Hepatocyte (in vitro differentiated cells): ENCODE measurements around the gene YIF1B. TPM values are rescaled to one million over a fixed set of nuclear protein-coding genes. Genes with fewer than 3 reads are reported as not detected.

Experiments used
- DNase-seq: peaks from one replicate; pipeline ENCODE4 v3.0.0-alpha.2; 2016; ENCODE audit warnings: low spot score
- H2AFZ ChIP-seq: fragments of 200-600 bp; sonication (generic); 2 replicates; pipeline ENCODE4 v1.6.0; 2016; ENCODE audit warnings: antibody characterized with exemption, mild to moderate bottlenecking
- H3K27ac ChIP-seq: fragments of 200-600 bp; sonication (generic); 2 replicates; pipeline ENCODE4 v1.5.1; 2016; ENCODE audit warnings: mild to moderate bottlenecking
- H3K27me3 ChIP-seq: fragments of 200-600 bp; sonication (generic); 2 replicates; pipeline ENCODE4 v1.6.1; 2016
- H3K36me3 ChIP-seq: fragments of 200-600 bp; sonication (generic); replicated peaks from 2 replicates; pipeline ENCODE4 v1.5.1; 2016; ENCODE audit warnings: low read depth; ENCODE audit not compliant: insufficient read depth
- H3K4me1 ChIP-seq: fragments of 200-600 bp; sonication (generic); 2 replicates; pipeline ENCODE4 v1.5.1; 2016; ENCODE audit warnings: mild to moderate bottlenecking, moderate library complexity; ENCODE audit not compliant: insufficient read depth
- H3K4me2 ChIP-seq: fragments of 200-600 bp; sonication (generic); 2 replicates; pipeline ENCODE4 v1.6.0; 2016
- H3K4me3 ChIP-seq: fragments of 200-600 bp; sonication (generic); 2 replicates; pipeline ENCODE4 v1.5.1; 2016; ENCODE audit warnings: mild to moderate bottlenecking
- H3K79me2 ChIP-seq: fragments of 200-600 bp; sonication (generic); 2 replicates; pipeline ENCODE4 v1.6.0; 2017; ENCODE audit warnings: mild to moderate bottlenecking
- H3K9me2 ChIP-seq: fragments of 200-600 bp; sonication (generic); replicated peaks from 2 replicates; pipeline ENCODE4 v1.6.0; 2017; ENCODE audit warnings: mild to moderate bottlenecking; ENCODE audit not compliant: insufficient read depth
- H3K9me3 ChIP-seq: fragments of 200-600 bp; sonication (generic); 2 replicates; pipeline ENCODE4 v1.5.1; 2016; ENCODE audit warnings: low read depth, mild to moderate bottlenecking
- H4K20me1 ChIP-seq: fragments of 200-600 bp; sonication (generic); 2 replicates; pipeline ENCODE4 v1.6.0; 2016; ENCODE audit warnings: mild to moderate bottlenecking; ENCODE audit not compliant: insufficient read depth, poor library complexity, severe bottlenecking
- EZH2 ChIP-seq: fragments of 200-600 bp; sonication (generic); IDR thresholded peaks from 2 replicates; pipeline ENCODE4 v1.6.1; 2016; ENCODE audit warnings: antibody characterized with exemption, mild to moderate bottlenecking, borderline replicate concordance
- EZH2phosphoT487 ChIP-seq: fragments of 200-600 bp; sonication (generic); IDR thresholded peaks from one replicate; pipeline ENCODE4 v1.6.1; 2018; ENCODE audit warnings: antibody characterized with exemption, mild to moderate bottlenecking, low read depth, moderate library complexity; ENCODE audit not compliant: unreplicated experiment, severe bottlenecking
- WGBS: methylation state at CpG from one replicate; pipeline ENCODE4 v1.1.6; 2016; ENCODE audit warnings: low lambda C conversion rate; ENCODE audit errors: missing lambda C conversion rate; 5-methylcytosine and 5-hydroxymethylcytosine counted together
- polyA plus RNA-seq: library from polyadenylated mRNA; unstranded; fragments of >200 nt; fragmentation: Nextera tagmentation; extraction: Ambion mirVana; gene quantifications from 2 replicates; pipeline ENCODE4 v1.2.1, GENCODE V29; 2016
- total RNA-seq: library from RNA; depleted of rRNA; stranded (reverse); fragments of >200 nt; gene quantifications from 2 replicates; pipeline ENCODE4 v1.2.3, GENCODE V29; 2014
- TF ChIP-seq, protein P1 (sequence below): fragments of 200-600 bp; sonication (generic); IDR thresholded peaks from 2 replicates; pipeline ENCODE4 v1.5.1; 2016; ENCODE audit warnings: antibody characterized with exemption, mild to moderate bottlenecking; ENCODE audit not compliant: poor library complexity

The YIF1B gene
- total and polyA plus RNA-seq, 2 experiments from 2014 or later, result 50.0 to 105 TPM

DNA sequence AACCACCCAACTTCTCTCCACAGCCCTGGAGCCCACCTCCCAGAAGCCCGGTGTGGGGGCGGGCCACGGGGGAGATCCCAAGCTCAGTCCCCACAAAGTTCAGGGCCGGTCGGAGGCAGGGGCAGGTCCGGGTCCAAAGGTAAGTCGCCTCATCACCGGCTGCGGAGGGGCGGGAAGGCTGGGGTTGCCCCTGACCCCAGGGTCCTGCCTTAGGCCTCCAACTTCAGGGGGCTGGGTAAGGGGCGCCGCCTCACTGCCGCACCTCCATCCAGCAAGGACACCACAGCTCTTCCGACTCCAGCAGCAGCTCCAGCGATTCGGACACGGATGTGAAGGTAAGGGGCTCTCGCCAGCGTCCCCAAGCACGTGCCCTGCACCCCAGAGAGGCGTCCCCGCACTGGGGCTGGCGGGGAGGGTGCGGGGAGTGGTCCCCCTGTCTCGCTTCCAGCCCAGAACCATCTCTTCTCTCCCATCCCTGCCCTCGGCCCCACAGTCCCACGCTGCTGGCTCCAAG, 11.3 kb downstream of the YIF1B start:
- Histone ChIP-seq H3K27me3 (no peaks in the 10 kb centered on the region), H4K20me1 (no peaks in the 10 kb centered on the region), H3K4me2 (peak overlapping the region; percentile 81), H3K36me3 (no peaks in the 10 kb centered on the region), H3K79me2 (peaks cover 6% of the 10 kb centered on the region), H3K4me3 (peak overlapping the region; percentile 39), H3K4me1 (peaks cover 27% of the 10 kb centered on the region), H3K9me2 (no peaks in the 10 kb centered on the region), H2AFZ (no peak overlapping the region), H3K9me3 (no peaks in the 10 kb centered on the region), H3K27ac (peak overlapping the region; percentile 100)
- DNase-seq, result no peak
- WGBS, result 47% methylated on average over 26 of the region's 27 CpGs
- TF ChIP-seq, protein P1, sequence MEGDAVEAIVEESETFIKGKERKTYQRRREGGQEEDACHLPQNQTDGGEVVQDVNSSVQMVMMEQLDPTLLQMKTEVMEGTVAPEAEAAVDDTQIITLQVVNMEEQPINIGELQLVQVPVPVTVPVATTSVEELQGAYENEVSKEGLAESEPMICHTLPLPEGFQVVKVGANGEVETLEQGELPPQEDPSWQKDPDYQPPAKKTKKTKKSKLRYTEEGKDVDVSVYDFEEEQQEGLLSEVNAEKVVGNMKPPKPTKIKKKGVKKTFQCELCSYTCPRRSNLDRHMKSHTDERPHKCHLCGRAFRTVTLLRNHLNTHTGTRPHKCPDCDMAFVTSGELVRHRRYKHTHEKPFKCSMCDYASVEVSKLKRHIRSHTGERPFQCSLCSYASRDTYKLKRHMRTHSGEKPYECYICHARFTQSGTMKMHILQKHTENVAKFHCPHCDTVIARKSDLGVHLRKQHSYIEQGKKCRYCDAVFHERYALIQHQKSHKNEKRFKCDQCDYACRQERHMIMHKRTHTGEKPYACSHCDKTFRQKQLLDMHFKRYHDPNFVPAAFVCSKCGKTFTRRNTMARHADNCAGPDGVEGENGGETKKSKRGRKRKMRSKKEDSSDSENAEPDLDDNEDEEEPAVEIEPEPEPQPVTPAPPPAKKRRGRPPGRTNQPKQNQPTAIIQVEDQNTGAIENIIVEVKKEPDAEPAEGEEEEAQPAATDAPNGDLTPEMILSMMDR, result no peak
- TF ChIP-seq EZH2, result no peak

DNA sequence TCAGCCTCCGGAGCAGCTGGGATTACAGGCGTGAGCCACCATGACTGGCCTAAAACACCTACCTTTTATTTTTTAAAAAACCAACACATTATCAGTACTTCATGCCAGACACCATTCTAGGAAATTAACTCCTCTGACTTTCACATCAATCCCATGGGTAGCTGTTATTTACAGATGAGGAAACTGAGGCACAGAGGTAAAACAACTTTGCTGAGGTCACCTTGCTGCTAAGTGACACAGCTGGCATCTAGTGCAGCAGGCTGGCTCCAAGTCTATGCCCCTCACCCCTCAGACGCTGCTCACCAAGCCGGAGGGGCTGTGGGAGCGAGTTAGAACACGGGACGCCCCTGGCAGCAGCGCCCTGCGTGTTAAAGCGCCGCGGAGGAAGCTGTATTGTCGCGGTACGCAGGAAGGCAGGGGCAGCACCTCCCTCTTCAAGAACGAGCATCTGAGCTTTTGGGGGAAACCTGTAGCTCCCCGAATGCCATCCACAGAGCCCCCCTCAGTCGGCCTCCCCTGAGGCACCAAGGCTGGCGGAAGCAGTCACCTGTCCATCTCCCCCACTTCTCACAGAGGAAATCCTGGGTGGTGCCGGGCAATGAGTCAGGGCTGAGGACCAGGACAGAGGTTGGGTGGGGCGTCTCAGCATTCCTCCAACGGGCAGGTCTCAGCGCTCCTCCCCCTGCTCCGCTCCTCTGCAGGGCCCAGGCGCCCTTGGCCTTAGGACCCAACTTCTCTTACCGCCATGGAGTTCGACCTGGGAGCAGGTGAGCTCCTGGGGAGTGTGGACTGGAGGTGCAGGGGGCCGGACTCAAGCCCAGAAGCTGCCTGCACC, 12.0 kb downstream of the YIF1B start, which contains the start of gene C19orf33:
Gene C19orf33, plus strand, starts transcription at position 735 of the 835 bp plus-strand sequence. Its CDS starts 11 bp downstream, at position 746.
- Histone ChIP-seq H3K27me3 (no peaks in the 10 kb centered on the region), H3K9me3 (no peaks in the 10 kb centered on the region), H3K4me1 (peaks cover 34% of the 10 kb centered on the region), H3K27ac (peak within 1 kb of the TSS; percentile 100), H3K79me2 (peaks cover 6% of the 10 kb centered on the region), H3K4me2 (peak within 1 kb of the TSS; percentile 81), H4K20me1 (no peaks in the 10 kb centered on the region), H3K4me3 (peak within 1 kb of the TSS; percentile 39), H2AFZ (no peak within 1 kb of the TSS), H3K36me3 (no peaks in the 10 kb centered on the region), H3K9me2 (no peaks in the 10 kb centered on the region)
- DNase-seq, result peak; percentile 93
- 51% methylated on average over 28 of the region's 28 CpGs for WGBS
- TF ChIP-seq, protein P1, result no peak
- TF ChIP-seq EZH2phosphoT487 (no peak), EZH2 (no peak)

DNA sequence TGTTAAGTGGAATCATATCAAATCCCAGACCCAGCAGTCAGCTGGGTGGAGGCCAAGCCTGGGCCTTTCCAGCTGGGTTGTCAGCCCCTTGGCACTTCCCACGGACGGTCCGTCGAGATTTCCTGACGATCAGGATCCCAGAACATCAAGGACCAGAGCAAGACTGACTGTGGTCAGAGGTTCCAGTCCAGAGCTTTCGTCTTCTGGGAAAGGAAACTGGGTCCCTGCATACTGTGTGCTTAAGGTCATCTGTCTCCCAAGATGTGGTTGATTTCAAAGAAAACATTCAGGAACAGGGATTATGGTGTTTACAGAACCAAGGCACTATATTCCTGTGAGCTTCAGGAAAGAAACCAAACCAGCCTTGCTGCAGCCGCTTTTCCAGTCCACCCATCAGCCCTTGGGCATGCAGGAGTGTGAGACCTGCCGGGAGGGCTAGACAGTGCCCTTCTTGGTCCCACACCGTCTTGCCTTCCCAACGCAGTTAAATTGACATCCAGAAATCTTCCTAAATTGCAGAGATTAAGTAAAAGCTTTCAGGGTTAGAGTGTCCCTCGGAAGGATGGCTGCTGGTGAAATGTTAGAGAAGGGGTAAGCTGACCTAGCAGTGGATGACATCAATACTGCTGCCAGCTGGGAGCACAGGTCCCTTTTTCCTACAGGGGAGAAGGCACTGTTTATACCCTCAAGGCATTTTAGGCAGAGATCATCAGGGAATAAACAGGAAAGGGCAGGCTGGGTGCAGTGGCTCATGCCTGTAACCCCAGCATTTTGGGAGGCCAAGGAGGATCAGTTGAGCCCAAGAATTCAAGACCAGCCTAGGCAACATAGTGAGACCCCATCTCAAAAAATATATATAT, 16.7 kb downstream of the YIF1B start:
- H3K9me2 ChIP-seq, result no peaks in the 10 kb centered on the region
- H3K27me3 ChIP-seq, result no peaks in the 10 kb centered on the region
- H3K9me3 ChIP-seq, result no peaks in the 10 kb centered on the region
- H3K79me2 ChIP-seq, result peaks cover 6% of the 10 kb centered on the region
- 32% methylated on average over 11 of the region's 11 CpGs for WGBS
- no peaks in the 10 kb centered on the region for H4K20me1 ChIP-seq
- DNase-seq, result peak; percentile 43
- H2AFZ ChIP-seq, result no peak overlapping the region
- peak overlapping the region; percentile 69 for H3K27ac ChIP-seq
- H3K4me2 ChIP-seq, result peak overlapping the region; percentile 8
- no peak overlapping the region for H3K4me3 ChIP-seq
- H3K4me1 ChIP-seq, result peaks cover 33% of the 10 kb centered on the region
- H3K36me3 ChIP-seq, result no peaks in the 10 kb centered on the region
- TF ChIP-seq, protein P1, result no peak
- no peak for TF ChIP-seq EZH2
- no peak for TF ChIP-seq EZH2phosphoT487
